Motor neuron (in vitro differentiated cells): ENCODE measurements around the gene SNX14. TPM values are rescaled to one million over a fixed set of nuclear protein-coding genes. Genes with fewer than 3 reads are reported as not detected.

Experiments
- ATAC-seq, 8 experiments: fragments of 200-7000 bp; cut with Tn5 transposase; replicated peaks in 6 of 8; 2 replicates each; pipeline ENCODE4 v1.8.0; 2021; ENCODE audit warnings: mild to moderate bottlenecking in 8 of 8, moderate library complexity in 8 of 8
- H3K27ac ChIP-seq, 2 donors: fragments of 250-450 bp; sonication (Bioruptor Pico); 2 replicates each; pipeline ENCODE4 v1.9.0; 2021; ENCODE audit warnings: antibody characterized with exemption in 2 of 2, mild to moderate bottlenecking in 2 of 2, moderate library complexity in 1 of 2
- H3K4me1 ChIP-seq, 2 donors: fragments of 250-450 bp; sonication (Bioruptor Pico); replicated peaks in 1 of 2; 2 replicates each; pipeline ENCODE4 v1.6.1; 2021; ENCODE audit warnings: antibody characterized with exemption in 2 of 2, mild to moderate bottlenecking in 2 of 2, moderate library complexity in 1 of 2
- H3K4me3 ChIP-seq, 5 donors: fragments of 250-450 bp; sonication (Bioruptor Pico); 2 replicates each; pipeline ENCODE4 v1.9.0; 2021; ENCODE audit warnings: antibody characterized with exemption in 5 of 5, mild to moderate bottlenecking in 5 of 5, moderate library complexity in 4 of 5
- WGBS, 10 experiments: fragments of 450-650 bp; shearing (Covaris generic); methylation state at CpG; one replicate each; pipeline ENCODE4 v1.0.0; 2022; 5-methylcytosine and 5-hydroxymethylcytosine counted together
- in situ Hi-C, 9 experiments: fragments of 400-800 bp; cut with MboI; loops; one replicate each; pipeline ENCODE4 v1.15.0; 2021; ENCODE audit warnings: low sequenced_read_pairs in 9 of 9, low pct_unique_long_range_greater_than_20kb in 2 of 9; ENCODE audit not compliant: unreplicated experiment in 9 of 9
- total RNA-seq, 8 experiments: library from RNA; unstranded; fragments of 300-600 nt; gene quantifications; 2 replicates each; pipeline versions ENCODE4 v1.2.3 to v1.2.4, GENCODE V29; 2022

SNX14 gene
- total RNA-seq, 8 experiments from 2014 or later, result 48.3 to 101 (median 65.1) TPM

GRCh38 chr6:85464260-85464644 lies 129.4 kb downstream of the SNX14 start:
- in situ Hi-C loops, result no loop called here
- peak in 4 of 8 experiments; percentile 57 to 78 (median 72) for ATAC-seq
- H3K27ac ChIP-seq, result no peak overlapping the region
- no peak overlapping the region for H3K4me3 ChIP-seq
- no peaks in the 10 kb centered on the region for H3K4me1 ChIP-seq
- WGBS, 10 experiments, result 0 to 92% (median 53%) methylated on average over 1 to 3 of the region's 4 CpGs; no CpG with 5 or more reads in 3 of the 10 experiments

- in situ Hi-C loops, result no loop called here
- no peak overlapping the region for H3K27ac ChIP-seq
- no peak overlapping the region for H3K4me3 ChIP-seq
- WGBS, 10 experiments, result 42 to 100% (median 60%) methylated on average over 1 to 4 of the region's 4 CpGs
- H3K4me1 ChIP-seq, result peaks cover 0 to 2% of the 10 kb centered on the region in 2 donors
- no peak for ATAC-seq
These were observed 129.9 kb downstream of the SNX14 start for GRCh38 chr6:85463621-85464259.

GRCh38 chr6:85462673-85463072 lies 131.0 kb downstream of the SNX14 start:
- no peak overlapping the region for H3K4me3 ChIP-seq
- 37 to 86% (median 48%) methylated on average over 1 to 2 of the region's 2 CpGs; no CpG with 5 or more reads in 2 of the 10 experiments for WGBS, 10 experiments
- no peak overlapping the region for H3K27ac ChIP-seq
- H3K4me1 ChIP-seq, result peaks cover 0 to 2% of the 10 kb centered on the region in 2 donors
- in situ Hi-C loops, result no loop called here
- no peak for ATAC-seq

GRCh38 chr6:85461798-85462170 lies 131.9 kb downstream of the SNX14 start:
- ATAC-seq, result no peak
- in situ Hi-C loops, result no loop called here
- no peak overlapping the region for H3K4me3 ChIP-seq
- no peak overlapping the region for H3K27ac ChIP-seq
- WGBS, 10 experiments, result 62 to 100% (median 98%) methylated on average over 1 to 3 of the region's 4 CpGs; no CpG with 5 or more reads in 6 of the 10 experiments
- H3K4me1 ChIP-seq, result peaks cover 0 to 2% of the 10 kb centered on the region in 2 donors

GRCh38 chr6:85460921-85461797 lies 132.5 kb downstream of the SNX14 start:
- Histone ChIP-seq H3K27ac (no peak overlapping the region), H3K4me3 (no peak overlapping the region), H3K4me1 (peaks cover 0 to 2% of the 10 kb centered on the region in 2 donors)
- no peak for ATAC-seq
- in situ Hi-C loops, result no loop called here
- 50 to 100% (median 72%) methylated on average over 1 to 3 of the region's 4 CpGs; no CpG with 5 or more reads in 4 of the 10 experiments for WGBS, 10 experiments

- in situ Hi-C loops, result no loop called here
- Histone ChIP-seq H3K27ac (no peak overlapping the region), H3K4me3 (no peak overlapping the region), H3K4me1 (peaks cover 0 to 2% of the 10 kb centered on the region in 2 donors)
- 31 to 100% (median 48%) methylated on average over 1 to 4 of the region's 4 CpGs; no CpG with 5 or more reads in 1 of the 10 experiments for whole genome bisulfite sequencing, 10 experiments
- peak in 2 of 8 experiments; percentile 3 to 8 for ATAC-seq
These were observed 133.3 kb downstream of the SNX14 start for GRCh38 chr6:85460154-85460920.

- peaks cover 0 to 2% of the 10 kb centered on the region in 2 donors for H3K4me1 ChIP-seq
- H3K4me3 ChIP-seq, result no peak overlapping the region
- no peak overlapping the region for H3K27ac ChIP-seq
- ATAC-seq, result peak in 5 of 8 experiments; percentile 25 to 59 (median 31)
- WGBS, 10 experiments, result 11 to 84% (median 58%) methylated on average over 1 to 4 of the region's 4 CpGs
- in situ Hi-C loops, result no loop called here
These were observed 134.3 kb downstream of the SNX14 start for GRCh38 chr6:85459224-85459901.

- in situ Hi-C loops, result no loop called here
These were observed 134.9 kb downstream of the SNX14 start for GRCh38 chr6:85458782-85459181.

GRCh38 chr6:85458184-85458583 lies 135.5 kb downstream of the SNX14 start:
- H3K4me3 ChIP-seq, result no peak overlapping the region
- no peak for ATAC-seq

More at GRCh38 chr6:85458782-85459181, 134.9 kb downstream of the SNX14 start:
- H3K27ac ChIP-seq, result no peak overlapping the region
- WGBS, 10 experiments, result 14 to 100% (median 80%) methylated on average over 1 to 3 of the region's 3 CpGs; no CpG with 5 or more reads in 3 of the 10 experiments
- no peak overlapping the region for H3K4me3 ChIP-seq
- ATAC-seq, result peak in 1 of 8 experiments; percentile 24
- peaks cover 0 to 2% of the 10 kb centered on the region in 2 donors for H3K4me1 ChIP-seq

GRCh38 chr6:85456782-85457181 lies 136.9 kb downstream of the SNX14 start:
- Histone ChIP-seq H3K4me1 (peaks cover 0 to 2% of the 10 kb centered on the region in 2 donors), H3K4me3 (no peak overlapping the region), H3K27ac (no peak overlapping the region)
- no peak for ATAC-seq
- in situ Hi-C loops, result no loop called here
- WGBS, 10 experiments, result 50 to 100% (median 89%) methylated on average over 1 to 3 of the region's 4 CpGs; no CpG with 5 or more reads in 2 of the 10 experiments

More at GRCh38 chr6:85458184-85458583, 135.5 kb downstream of the SNX14 start:
- H3K4me1 ChIP-seq, result peaks cover 0 to 2% of the 10 kb centered on the region in 2 donors
- in situ Hi-C loops, result no loop called here
- WGBS, 10 experiments, result 33 to 83% (median 46%) methylated on average over 1 to 2 of the region's 2 CpGs; no CpG with 5 or more reads in 2 of the 10 experiments
- no peak overlapping the region for H3K27ac ChIP-seq
